Measurements from ENCODE around the gene TRMT1. TPM values are rescaled to one million over a fixed set of nuclear protein-coding genes. Genes with fewer than 3 reads are reported as not detected.

The TRMT1 gene
- total and polyA plus RNA-seq, 2 of the 8 experiments (the other 6 are each of a cell fraction or from before 2014, with no cell fraction given) = 77.4 to 99.3 TPM

DNA sequence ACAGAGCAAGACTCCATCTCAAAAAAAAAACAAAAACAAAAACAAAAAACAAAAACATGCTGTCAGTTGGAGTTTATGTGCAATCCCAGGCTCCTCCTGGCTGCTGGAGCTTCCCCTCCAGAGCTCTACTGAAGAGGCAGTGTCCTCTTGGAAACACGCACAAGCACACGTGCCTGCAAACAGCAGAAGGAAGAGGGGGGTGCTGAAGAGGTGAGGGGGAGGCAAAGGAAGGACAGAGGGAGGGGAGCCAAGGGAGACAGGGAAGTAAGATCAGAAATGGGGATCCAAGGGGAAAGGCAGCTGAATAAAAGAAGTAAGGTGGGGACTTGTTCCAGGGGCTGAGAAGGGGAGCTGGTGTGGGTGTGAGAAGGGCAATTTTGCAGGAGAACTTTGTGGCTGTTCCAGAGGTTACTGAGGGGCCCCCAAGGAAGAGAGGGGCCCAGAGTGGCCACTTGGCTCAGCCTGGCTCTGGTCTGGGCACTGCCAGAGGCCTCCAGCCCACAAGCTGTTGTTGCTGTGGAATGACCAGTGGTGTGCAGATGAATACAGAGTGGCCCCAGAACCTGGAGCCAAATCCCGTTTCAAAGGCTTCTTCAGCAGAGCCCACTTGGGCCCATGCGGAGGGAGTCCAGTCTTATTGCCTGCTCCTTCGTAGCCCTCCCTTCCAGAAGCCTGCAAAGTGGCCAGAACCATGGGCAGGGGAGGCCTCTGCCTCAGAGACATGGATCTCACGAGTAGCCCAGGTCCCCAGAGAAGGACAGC lies 48.3 kb downstream of the TRMT1 start:
- H3K4me1 ChIP-seq (replicated peaks in 1 of 4; ENCODE audit: control insufficient read depth in 3 of 4, insufficient read depth in 4 of 4, low read length in 3 of 4) = no peaks in the 10 kb centered on the region; a peak in 1 of 7 replicates
- no peaks in the 10 kb centered on the region for H4K20me1 ChIP-seq (replicated peaks in 1 of 2; ENCODE audit: control insufficient read depth in 1 of 2, insufficient read depth in 2 of 2, low read length in 2 of 2)
- peaks cover 0 to 10% (median 6%) of the 10 kb centered on the region in 4 experiments; a peak in 5 of 7 replicates for H3K27me3 ChIP-seq (replicated peaks in 1 of 4; ENCODE audit: control insufficient read depth in 3 of 4, extremely low read depth in 1 of 4, insufficient read depth in 3 of 4, low read length in 3 of 4)
- H2BK20ac ChIP-seq (ENCODE audit: low read length) = no peak overlapping the region
- no peaks in the 10 kb centered on the region for H3K79me2 ChIP-seq (ENCODE audit: control insufficient read depth in 1 of 2, insufficient read depth in 2 of 2, low read length in 2 of 2)
- no peak overlapping the region for H2BK15ac ChIP-seq (ENCODE audit: low read length)
- no peak overlapping the region for H4K91ac ChIP-seq (replicated peaks; ENCODE audit: insufficient read length, low read length)
- no peak overlapping the region for H3K27ac ChIP-seq (ENCODE audit: low read depth, low read length)
- H2AFZ ChIP-seq (ENCODE audit: low read length) = no peak overlapping the region
- no peak overlapping the region for H2BK120ac ChIP-seq (replicated peaks; ENCODE audit: low read depth, low read length)
- H4K5ac ChIP-seq (ENCODE audit: insufficient read length, low read depth, low read length) = no peak overlapping the region
- no peak overlapping the region for H2AK5ac ChIP-seq (ENCODE audit: low read depth, low read length)
- no peak overlapping the region for H3K14ac ChIP-seq (ENCODE audit: insufficient read length)
- no peak overlapping the region for H2BK12ac ChIP-seq (ENCODE audit: low read depth, low read length)
- no peak overlapping the region for H3K56ac ChIP-seq (replicated peaks; ENCODE audit: insufficient read length, low read depth, low read length)
- H3K4me3 ChIP-seq (ENCODE audit: extremely low read depth in 1 of 4, insufficient read depth in 2 of 4, low read depth in 3 of 4, low read length in 4 of 4) = no peak overlapping the region
- FAIRE-seq (no peak), DNase-seq (ENCODE audit: low read depth in 1 of 2, low spot score in 2 of 2) (no peak)
- H3K18ac ChIP-seq (ENCODE audit: extremely low read depth, low read length) = no peak overlapping the region
- no peaks in the 10 kb centered on the region for H3K36me3 ChIP-seq (ENCODE audit: control insufficient read depth in 2 of 4, insufficient read depth in 4 of 4, low read length in 3 of 4)
- H3K9me3 ChIP-seq (ENCODE audit: insufficient read depth in 2 of 2, low read depth in 1 of 2, low read length in 1 of 2) = no peaks in the 10 kb centered on the region
- no peak overlapping the region for H3K9ac ChIP-seq (replicated peaks in 1 of 4; ENCODE audit: extremely low read depth in 1 of 4, low read depth in 3 of 4, low read length in 3 of 4)
- 92% methylated on average over 6 of the region's 6 CpGs; no CpG with 5 or more reads in 1 of the 2 experiments for WGBS, 2 experiments (ENCODE audit: extremely low coverage in 1 of 2, insufficient coverage in 1 of 2, insufficient read length in 1 of 2, insufficient replicate concordance in 2 of 2, low coverage in 1 of 2, low lambda C conversion rate in 2 of 2, missing lambda C conversion rate in 1 of 2)
- CTCF ChIA-PET (ENCODE audit: partially characterized antibody) = interaction anchor here (0.8 to 48.8 kb wide), 12 partner anchors 10 to 103 kb away, joined by 3 to 1145 read pairs (median 6); no protein-coding TSS in a partner anchor
- H3K4me2 ChIP-seq (ENCODE audit: insufficient read depth in 1 of 2, low read depth in 2 of 2, low read length in 2 of 2) = no peak overlapping the region
- H3K79me1 ChIP-seq (ENCODE audit: low read depth, low read length) = no peaks in the 10 kb centered on the region
- H3K4ac ChIP-seq (replicated peaks; ENCODE audit: insufficient read length, low read depth, low read length) = no peak overlapping the region
- no peak overlapping the region for H4K8ac ChIP-seq (ENCODE audit: extremely low read depth, insufficient read depth, low read length)
- H3K23me2 ChIP-seq (ENCODE audit: low read depth, low read length) = no peaks in the 10 kb centered on the region
- POLR2A ChIA-PET (ENCODE audit: partially characterized antibody) = interaction anchor here (1.1 to 1.5 kb wide), 2 partner anchors 13 to 14 kb away, joined by 5 read pairs; no protein-coding TSS in a partner anchor
- no peak overlapping the region for H3K23ac ChIP-seq (ENCODE audit: insufficient read length)
- H2BK5ac ChIP-seq (ENCODE audit: low read depth, low read length) = no peak overlapping the region
- TF ChIP-seq YY1 (IDR thresholded peaks at IDR 0.05; ENCODE audit: low read depth, low read length) (no peak), HDAC6 (IDR thresholded peaks at IDR 0.05; ENCODE audit: low read depth, low read length) (no peak), NANOG (IDR thresholded peaks at IDR 0.05; ENCODE audit: insufficient read depth, low read depth, low read length, poor library complexity, severe bottlenecking) (no peak), CTCF (IDR thresholded peaks at IDR 0.05; ENCODE audit: control extremely low read depth in 1 of 3, insufficient read depth in 1 of 3, low read depth in 1 of 3, low read length in 3 of 3) (no peak), BRCA1 (IDR thresholded peaks at IDR 0.05; ENCODE audit: low read depth, low read length) (no peak), SP1 (IDR thresholded peaks at IDR 0.05; ENCODE audit: low read depth, low read length) (no peak), CEBPB (IDR thresholded peaks at IDR 0.05; ENCODE audit: low read depth, low read length) (no peak), KDM5A (IDR thresholded peaks at IDR 0.05; ENCODE audit: low read length) (no peak), SRF (IDR thresholded peaks at IDR 0.05; ENCODE audit: low read depth, low read length) (no peak), SIRT6 (IDR thresholded peaks at IDR 0.05; ENCODE audit: low read length) (no peak)
- TF ChIP-seq, protein P1, sequence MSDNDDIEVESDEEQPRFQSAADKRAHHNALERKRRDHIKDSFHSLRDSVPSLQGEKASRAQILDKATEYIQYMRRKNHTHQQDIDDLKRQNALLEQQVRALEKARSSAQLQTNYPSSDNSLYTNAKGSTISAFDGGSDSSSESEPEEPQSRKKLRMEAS (IDR thresholded peaks at IDR 0.05) = no peak

Data from H1 (cell line).